ENCODE results near the gene SPON2.

The SPON2 gene

GRCh38 chr4:1172228-1172851 is at the start of gene SPON2:
Gene SPON2, minus strand, starts transcription at chr4:1172583.
- TF ChIP-seq CTCF (IDR thresholded peaks at IDR 0.05; ENCODE audit: low read depth, low read length): no peak
- peak within 1 kb of the TSS; percentile 67 for H3K4me3 ChIP-seq (ENCODE audit: low read depth, low read length)

DNA sequence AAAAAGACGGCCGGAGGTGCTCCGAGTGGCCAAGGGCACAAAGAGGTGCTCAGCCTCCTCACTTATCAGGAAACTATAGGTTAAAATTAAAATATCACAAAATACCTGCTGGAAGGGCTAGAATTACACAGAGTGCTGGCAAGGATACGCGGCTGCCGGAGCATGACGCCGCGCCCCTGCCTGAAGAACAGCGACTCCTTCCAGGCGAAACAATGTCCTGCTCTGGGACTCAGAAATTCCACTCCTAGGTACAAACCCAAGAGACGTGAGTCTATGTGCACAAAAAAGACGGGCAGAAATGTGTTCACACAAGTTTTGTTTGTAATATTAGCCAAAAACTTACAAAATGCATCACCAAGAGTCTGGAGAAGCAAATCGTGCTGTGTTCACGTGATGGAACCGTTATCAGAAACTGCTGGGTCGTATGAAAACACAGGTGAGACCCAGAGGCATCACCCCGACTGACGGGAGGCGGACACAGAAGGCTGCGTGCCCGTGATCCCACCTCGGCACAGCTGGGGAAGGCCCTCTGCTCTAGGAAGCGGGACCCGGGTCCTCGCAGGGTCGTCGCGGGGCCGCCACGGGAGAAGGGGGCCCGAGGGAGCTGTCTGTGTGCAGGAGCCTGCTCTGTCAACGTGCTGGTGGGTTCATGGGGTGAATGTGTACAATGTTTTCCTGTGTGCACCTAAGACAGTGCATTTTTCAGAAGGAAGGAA is 48.9 kb upstream of the SPON2 start:
- no peak for TF ChIP-seq CTCF (IDR thresholded peaks at IDR 0.05; ENCODE audit: low read depth, low read length)
- H3K4me3 ChIP-seq (ENCODE audit: low read depth, low read length): no peak overlapping the region

GRCh38 chr4:1220566-1220965 is 48.2 kb upstream of the SPON2 start:
- no peak for TF ChIP-seq CTCF (IDR thresholded peaks at IDR 0.05; ENCODE audit: low read depth, low read length)
- no peak overlapping the region for H3K4me3 ChIP-seq (ENCODE audit: low read depth, low read length)

DNA sequence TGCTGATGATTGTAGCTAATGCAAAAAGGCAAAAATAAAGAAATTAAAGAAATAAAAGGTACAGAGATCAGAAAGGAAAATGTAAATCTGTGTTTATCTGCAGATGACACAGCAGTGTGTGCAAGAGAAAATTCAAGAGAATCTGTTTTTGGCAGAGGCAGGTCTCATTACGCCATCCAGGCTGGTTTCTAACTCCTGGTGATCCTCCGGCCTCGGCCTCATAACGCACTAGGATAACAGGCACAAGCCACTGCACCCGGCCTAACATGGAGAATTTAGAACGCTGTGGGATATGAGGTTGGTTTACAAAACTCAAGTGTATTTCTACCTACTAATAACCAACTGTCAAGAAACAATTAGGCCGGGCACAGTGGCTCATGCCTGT is 47.2 kb upstream of the SPON2 start:
- H3K4me3 ChIP-seq (ENCODE audit: low read depth, low read length): no peak overlapping the region

GRCh38 chr4:1218634-1219565 is 46.5 kb upstream of the SPON2 start:
- no peak overlapping the region for H3K4me3 ChIP-seq (ENCODE audit: low read depth, low read length)

More for the DNA sequence above, 47.2 kb upstream of the SPON2 start:
- TF ChIP-seq CTCF (IDR thresholded peaks at IDR 0.05; ENCODE audit: low read depth, low read length): no peak

DNA sequence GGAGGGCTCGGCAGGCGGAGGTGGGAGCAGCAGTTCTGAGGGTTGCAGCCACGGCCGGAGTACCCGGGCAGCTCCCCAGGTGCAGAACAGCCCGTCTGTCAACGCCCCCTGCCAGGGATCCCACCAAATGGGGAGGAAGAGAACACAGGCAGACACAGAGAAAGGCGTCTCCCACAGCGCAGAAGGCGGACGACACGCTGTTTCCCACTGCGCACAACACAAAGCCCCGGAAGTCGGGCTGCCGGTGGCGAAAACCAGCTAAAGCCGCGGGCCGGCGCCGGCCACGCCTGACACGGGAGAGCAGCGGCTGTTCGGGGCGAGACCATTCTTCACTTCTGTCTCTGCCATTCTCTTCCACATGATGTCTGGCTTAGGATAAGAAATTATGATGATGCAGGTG is 45.0 kb upstream of the SPON2 start:
- no peak for TF ChIP-seq CTCF (IDR thresholded peaks at IDR 0.05; ENCODE audit: low read depth, low read length)
- H3K4me3 ChIP-seq (ENCODE audit: low read depth, low read length): no peak overlapping the region

More at GRCh38 chr4:1218634-1219565, 46.5 kb upstream of the SPON2 start:
- no peak for TF ChIP-seq CTCF (IDR thresholded peaks at IDR 0.05; ENCODE audit: low read depth, low read length)
